HepG2 (cell line): ENCODE data around the gene CAMK1D. TPM values are rescaled to one million over a fixed set of nuclear protein-coding genes. Genes with fewer than 3 reads are reported as not detected.

Experiments used
- MIXL1 ChIP-seq: IDR thresholded peaks from 2 replicates; pipeline ENCODE4 v1.6.1; 2016
- NFATC3 ChIP-seq: sonication (generic); formaldehyde crosslinking; IDR thresholded peaks from 2 replicates; pipeline ENCODE4 v1.5.1; 2020; ENCODE audit warnings: mild to moderate bottlenecking, missing genetic modification reagents
- SP5 ChIP-seq: IDR thresholded peaks from 2 replicates; pipeline ENCODE4 v1.6.1; 2016; ENCODE audit warnings: low read depth, borderline replicate concordance
- SYNCRIP ChIP-seq: fragments of 200-400 bp; formaldehyde crosslinking; IDR thresholded peaks from 2 replicates; pipeline ENCODE4 v1.6.1; 2018; ENCODE audit warnings: mild to moderate bottlenecking, low read depth, low read length; ENCODE audit not compliant: insufficient read depth
- ZBTB38 ChIP-seq: sonication (generic); formaldehyde crosslinking; IDR thresholded peaks from 2 replicates; pipeline ENCODE4 v1.5.1; 2020; ENCODE audit warnings: mild to moderate bottlenecking, missing genetic modification reagents
- ZNF251 ChIP-seq: sonication (generic); formaldehyde crosslinking; IDR thresholded peaks from 2 replicates; pipeline ENCODE4 v1.9.0; 2021; ENCODE audit warnings: mild to moderate bottlenecking, missing genetic modification reagents
- polyA plus RNA-seq, 8 experiments: library from polyadenylated mRNA; depleted of rRNA in 3 of 8; stranded (reverse) in 7 of 8; unstranded in 1 of 8; fragments of >200 nt; fragmentation: Illumina TruSeq in 4 of 8; extraction: Trizol in 4 of 8; gene quantifications; 2 replicates each; pipeline versions ENCODE4 v1.2.1 to v1.2.3, GENCODE V29; 2011 to 2016; ENCODE audit warnings: low read depth in 4 of 8, missing spikeins in 1 of 8, mixed read lengths in 1 of 8; ENCODE audit not compliant: insufficient read depth in 1 of 8
- total RNA-seq, 5 experiments: library from RNA; depleted of rRNA; stranded (reverse); fragments of >200 nt; fragmentation: Illumina TruSeq; extraction: Trizol; gene quantifications; 2 replicates each; pipeline ENCODE4 v1.2.3, GENCODE V29; 2016; ENCODE audit warnings: low read depth in 1 of 5
- TF ChIP-seq, protein P1 (sequence below): sonication (generic); formaldehyde crosslinking; IDR thresholded peaks from 2 replicates; pipeline ENCODE4 v1.9.0; 2022; ENCODE audit warnings: low read depth, missing genetic modification reagents
- TF ChIP-seq, protein P2 (sequence below): IDR thresholded peaks from 2 replicates; pipeline ENCODE4 v1.6.1; 2018; ENCODE audit warnings: missing genetic modification reagents, mild to moderate bottlenecking, missing compliant biosample characterization
- TF ChIP-seq, protein P3 (sequence below): sonication (generic); formaldehyde crosslinking; conservative IDR thresholded peaks from 2 replicates; pipeline ENCODE4 v1.5.0; 2020; ENCODE audit warnings: missing genetic modification reagents
- TF ChIP-seq, protein P4 (sequence below): sonication (generic); formaldehyde crosslinking; IDR thresholded peaks from 2 replicates; pipeline ENCODE4 v1.5.0; 2020; ENCODE audit warnings: missing genetic modification reagents, mild to moderate bottlenecking, borderline replicate concordance

CAMK1D gene
- total and polyA plus RNA-seq, 2 of the 13 experiments (the other 11 are each of a cell fraction or from before 2014, with no cell fraction given), result under 0.01 TPM; not detected in 1

DNA sequence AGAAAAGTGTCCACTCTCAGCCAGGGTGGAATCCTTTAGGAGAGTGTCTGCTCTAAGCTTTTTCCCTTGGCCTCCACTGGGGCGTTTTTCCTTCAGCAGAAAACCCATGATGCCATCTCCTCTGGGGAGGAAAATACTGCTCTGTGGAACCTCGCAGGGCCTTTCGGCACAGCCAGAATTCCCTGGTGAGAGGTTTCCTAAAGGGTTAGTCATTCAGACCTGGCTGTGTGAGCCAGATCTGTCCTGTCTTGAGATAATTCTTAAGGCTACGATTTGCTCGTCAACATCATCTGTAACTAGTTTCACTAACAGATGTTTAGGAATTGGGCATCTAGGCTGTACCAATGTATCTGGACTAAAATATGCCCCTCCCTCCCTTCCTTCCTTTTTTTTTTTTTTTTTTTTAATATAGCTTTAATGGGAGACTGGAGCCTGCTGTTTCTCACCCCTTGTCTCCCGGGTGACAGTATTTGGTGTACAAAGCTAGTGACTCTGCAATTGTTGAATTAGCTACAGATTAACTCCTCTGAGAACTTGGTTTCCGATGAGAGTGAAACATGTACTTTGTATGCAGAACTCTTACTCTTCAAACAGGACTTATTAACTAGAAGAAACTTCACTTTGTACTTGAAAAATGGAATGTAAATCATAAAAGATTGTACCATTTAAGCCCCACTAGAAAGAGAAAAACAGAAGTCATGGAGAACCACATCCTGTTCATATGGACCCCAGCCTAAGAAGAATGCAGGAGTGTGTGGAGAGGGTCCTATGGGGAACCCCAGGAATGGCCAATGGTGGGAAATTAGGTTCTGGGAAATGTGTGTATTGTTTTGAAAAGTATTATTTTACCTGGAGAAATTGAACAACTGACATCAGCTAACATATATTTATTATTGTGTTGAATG is 230.9 kb downstream of the CAMK1D start (continued):
- TF ChIP-seq ZNF251 (CRISPR knock-in tag), result no peak
- TF ChIP-seq, protein P1, sequence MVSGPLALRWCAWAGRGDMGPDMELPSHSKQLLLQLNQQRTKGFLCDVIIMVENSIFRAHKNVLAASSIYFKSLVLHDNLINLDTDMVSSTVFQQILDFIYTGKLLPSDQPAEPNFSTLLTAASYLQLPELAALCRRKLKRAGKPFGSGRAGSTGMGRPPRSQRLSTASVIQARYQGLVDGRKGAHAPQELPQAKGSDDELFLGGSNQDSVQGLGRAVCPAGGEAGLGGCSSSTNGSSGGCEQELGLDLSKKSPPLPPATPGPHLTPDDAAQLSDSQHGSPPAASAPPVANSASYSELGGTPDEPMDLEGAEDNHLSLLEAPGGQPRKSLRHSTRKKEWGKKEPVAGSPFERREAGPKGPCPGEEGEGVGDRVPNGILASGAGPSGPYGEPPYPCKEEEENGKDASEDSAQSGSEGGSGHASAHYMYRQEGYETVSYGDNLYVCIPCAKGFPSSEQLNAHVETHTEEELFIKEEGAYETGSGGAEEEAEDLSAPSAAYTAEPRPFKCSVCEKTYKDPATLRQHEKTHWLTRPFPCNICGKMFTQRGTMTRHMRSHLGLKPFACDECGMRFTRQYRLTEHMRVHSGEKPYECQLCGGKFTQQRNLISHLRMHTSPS (CRISPR knock-in tag), result no peak
- no peak for TF ChIP-seq NFATC3
- TF ChIP-seq, protein P2, sequence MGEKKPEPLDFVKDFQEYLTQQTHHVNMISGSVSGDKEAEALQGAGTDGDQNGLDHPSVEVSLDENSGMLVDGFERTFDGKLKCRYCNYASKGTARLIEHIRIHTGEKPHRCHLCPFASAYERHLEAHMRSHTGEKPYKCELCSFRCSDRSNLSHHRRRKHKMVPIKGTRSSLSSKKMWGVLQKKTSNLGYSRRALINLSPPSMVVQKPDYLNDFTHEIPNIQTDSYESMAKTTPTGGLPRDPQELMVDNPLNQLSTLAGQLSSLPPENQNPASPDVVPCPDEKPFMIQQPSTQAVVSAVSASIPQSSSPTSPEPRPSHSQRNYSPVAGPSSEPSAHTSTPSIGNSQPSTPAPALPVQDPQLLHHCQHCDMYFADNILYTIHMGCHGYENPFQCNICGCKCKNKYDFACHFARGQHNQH (CRISPR knock-in tag), result no peak
- TF ChIP-seq SP5 (CRISPR knock-in tag), result no peak
- TF ChIP-seq SYNCRIP, result no peak
- TF ChIP-seq, protein P3, sequence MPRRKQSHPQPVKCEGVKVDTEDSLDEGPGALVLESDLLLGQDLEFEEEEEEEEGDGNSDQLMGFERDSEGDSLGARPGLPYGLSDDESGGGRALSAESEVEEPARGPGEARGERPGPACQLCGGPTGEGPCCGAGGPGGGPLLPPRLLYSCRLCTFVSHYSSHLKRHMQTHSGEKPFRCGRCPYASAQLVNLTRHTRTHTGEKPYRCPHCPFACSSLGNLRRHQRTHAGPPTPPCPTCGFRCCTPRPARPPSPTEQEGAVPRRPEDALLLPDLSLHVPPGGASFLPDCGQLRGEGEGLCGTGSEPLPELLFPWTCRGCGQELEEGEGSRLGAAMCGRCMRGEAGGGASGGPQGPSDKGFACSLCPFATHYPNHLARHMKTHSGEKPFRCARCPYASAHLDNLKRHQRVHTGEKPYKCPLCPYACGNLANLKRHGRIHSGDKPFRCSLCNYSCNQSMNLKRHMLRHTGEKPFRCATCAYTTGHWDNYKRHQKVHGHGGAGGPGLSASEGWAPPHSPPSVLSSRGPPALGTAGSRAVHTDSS (CRISPR knock-in tag), result no peak
- TF ChIP-seq MIXL1 (CRISPR knock-in tag), result no peak
- TF ChIP-seq ZBTB38 (CRISPR knock-in tag), result no peak
- TF ChIP-seq, protein P4, sequence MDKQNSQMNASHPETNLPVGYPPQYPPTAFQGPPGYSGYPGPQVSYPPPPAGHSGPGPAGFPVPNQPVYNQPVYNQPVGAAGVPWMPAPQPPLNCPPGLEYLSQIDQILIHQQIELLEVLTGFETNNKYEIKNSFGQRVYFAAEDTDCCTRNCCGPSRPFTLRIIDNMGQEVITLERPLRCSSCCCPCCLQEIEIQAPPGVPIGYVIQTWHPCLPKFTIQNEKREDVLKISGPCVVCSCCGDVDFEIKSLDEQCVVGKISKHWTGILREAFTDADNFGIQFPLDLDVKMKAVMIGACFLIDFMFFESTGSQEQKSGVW, result no peak
